SW 1271 (cell line): ENCODE results near the gene SF3B2.
"Not testable (repeated sequence)": the region's sequence is repeated elsewhere in the genome, so short reads cannot be mapped to it uniquely, and the experiment has no call there.

Experiments
- DNase-seq, 2 experiments: peaks; one replicate each; lab custom pipeline; 2025; lab: John Stamatoyannopoulos, UW

The SF3B2 gene

GRCh38 chr11:66051766-66052663, at the start of gene SF3B2:
TSS of gene SF3B2 (plus strand) at chr11:66052364. CDS start at chr11:66052385, 21 bp downstream.
- peak; percentile 95 to 96 for DNase-seq

GRCh38 chr11:66002648-66003225, 49.4 kb upstream of the SF3B2 start:
- peak in 1 of 2 experiments; percentile 56 for DNase-seq

GRCh38 chr11:66003291-66003690, 48.9 kb upstream of the SF3B2 start:
- DNase-seq: no peak

- no peak for DNase-seq
These were observed 48.0 kb upstream of the SF3B2 start for GRCh38 chr11:66004186-66004585.

GRCh38 chr11:66006134-66006890, 45.9 kb upstream of the SF3B2 start:
- DNase-seq: no peak

GRCh38 chr11:66006891-66007176, 45.3 kb upstream of the SF3B2 start:
- DNase-seq: no peak

GRCh38 chr11:66007201-66007634, 44.9 kb upstream of the SF3B2 start:
- DNase-seq: no peak

GRCh38 chr11:66008095-66008467, 44.1 kb upstream of the SF3B2 start:
- no peak for DNase-seq

GRCh38 chr11:66008468-66009101, 43.6 kb upstream of the SF3B2 start:
- no peak for DNase-seq

GRCh38 chr11:66010036-66010435, 42.1 kb upstream of the SF3B2 start:
- not testable (repeated sequence) for DNase-seq

- DNase-seq: no peak
These were observed 40.9 kb upstream of the SF3B2 start for GRCh38 chr11:66011239-66011784.

GRCh38 chr11:66011785-66012303, 40.3 kb upstream of the SF3B2 start, which contains the start of gene CST6:
TSS of gene CST6 (plus strand) at chr11:66012008. CDS start at chr11:66012045, 37 bp downstream.
- no peak for DNase-seq

GRCh38 chr11:66012371-66012945, 39.7 kb upstream of the SF3B2 start:
- no peak for DNase-seq

GRCh38 chr11:66012946-66013761, 39.0 kb upstream of the SF3B2 start:
- no peak for DNase-seq

- DNase-seq: no peak
These were observed 38.4 kb upstream of the SF3B2 start for GRCh38 chr11:66013762-66014100.

- peak in 1 of 2 experiments; percentile 68 for DNase-seq
These were observed 37.2 kb upstream of the SF3B2 start for GRCh38 chr11:66014804-66015453.

- peak; percentile 95 to 97 for DNase-seq
These were observed 36.7 kb upstream of the SF3B2 start for GRCh38 chr11:66015454-66015881.

- no peak for DNase-seq
These were observed 36.0 kb upstream of the SF3B2 start for GRCh38 chr11:66015936-66016792.

GRCh38 chr11:66016793-66017177, 35.4 kb upstream of the SF3B2 start:
- DNase-seq: no peak
